OCI-LY1 (cell line): Measurements from ENCODE around the gene BCAN.

Experiments used
- H2AFZ ChIP-seq: fragments of 200-600 bp; sonication (generic), shearing (Covaris generic); 2 replicates; pipeline ENCODE4 v1.6.0; 2014; ENCODE audit warnings: antibody characterized with exemption, mild to moderate bottlenecking, low read length
- H3F3A ChIP-seq: fragments of 200-600 bp; sonication (generic), shearing (Covaris generic); 2 replicates; pipeline ENCODE4 v1.6.0; 2014; ENCODE audit warnings: mild to moderate bottlenecking, antibody characterized with exemption, low read length, moderate library complexity; ENCODE audit not compliant: insufficient read depth
- H3K27ac ChIP-seq: fragments of 200-600 bp; sonication (generic); 2 replicates; pipeline ENCODE4 v1.5.1; 2014; ENCODE audit warnings: low read length, mixed run types, mild to moderate bottlenecking, low read depth; ENCODE audit not compliant: poor library complexity, severe bottlenecking
- H3K27me3 ChIP-seq: fragments of 200-600 bp; sonication (generic); 2 replicates; pipeline ENCODE4 v1.6.0; 2014; ENCODE audit warnings: antibody characterized with exemption, mild to moderate bottlenecking, low read length, moderate library complexity; ENCODE audit not compliant: insufficient read depth
- H3K36me3 ChIP-seq: fragments of 200-600 bp; sonication (generic); 2 replicates; pipeline ENCODE4 v1.6.1; 2014; ENCODE audit warnings: mild to moderate bottlenecking, antibody characterized with exemption, low read length, moderate library complexity, mixed read lengths; ENCODE audit not compliant: insufficient read depth
- H3K4me1 ChIP-seq: fragments of 200-600 bp; sonication (generic); 2 replicates; pipeline ENCODE4 v1.5.1; 2014; ENCODE audit warnings: mild to moderate bottlenecking, low read length, moderate library complexity; ENCODE audit not compliant: insufficient read depth, severe bottlenecking
- H3K4me2 ChIP-seq: fragments of 200-600 bp; sonication (generic), shearing (Covaris generic); 2 replicates; pipeline ENCODE4 v1.6.1; 2014; ENCODE audit warnings: low read length
- H3K4me3 ChIP-seq: fragments of 200-600 bp; sonication (generic); 2 replicates; pipeline ENCODE4 v1.5.1; 2014; ENCODE audit warnings: low read length, low read depth, mild to moderate bottlenecking, mixed read lengths; ENCODE audit not compliant: poor library complexity, severe bottlenecking
- H3K79me2 ChIP-seq: fragments of 200-600 bp; shearing (Covaris generic); 2 replicates; pipeline ENCODE4 v1.6.1; 2016; ENCODE audit warnings: mixed run types, low read length, mixed read lengths; ENCODE audit not compliant: insufficient read depth
- H3K9ac ChIP-seq: fragments of 200-600 bp; sonication (generic), shearing (Covaris generic); 2 replicates; pipeline ENCODE4 v1.6.1; 2014; ENCODE audit warnings: mild to moderate bottlenecking, low read length, mixed read lengths
- H3K9me2 ChIP-seq: fragments of 200-600 bp; sonication (generic), shearing (Covaris generic); 2 replicates; pipeline ENCODE4 v1.6.1; 2014; ENCODE audit warnings: low read depth, mild to moderate bottlenecking, low read length, mixed read lengths
- H3K9me3 ChIP-seq: fragments of 200-600 bp; shearing (Covaris generic); 2 replicates; pipeline ENCODE4 v1.6.1; 2014; ENCODE audit warnings: low read length, mixed read lengths
- H4K20me1 ChIP-seq: fragments of 200-600 bp; sonication (generic), shearing (Covaris generic); 2 replicates; pipeline ENCODE4 v1.6.0; 2016; ENCODE audit warnings: mild to moderate bottlenecking, low read length; ENCODE audit not compliant: insufficient read depth
- EZH2 ChIP-seq: fragments of 200-600 bp; sonication (generic), shearing (Covaris generic); IDR thresholded peaks from 2 replicates; pipeline ENCODE4 v1.8.0; 2017; ENCODE audit warnings: borderline replicate concordance, mixed run types, mild to moderate bottlenecking, antibody characterized with exemption, low read length, moderate library complexity, mixed read lengths
- TF ChIP-seq, protein P1 (sequence below): fragments of 200-600 bp; sonication (generic), shearing (Covaris generic); IDR thresholded peaks from 2 replicates; pipeline ENCODE4 v1.5.1; 2017; ENCODE audit warnings: mild to moderate bottlenecking, antibody characterized with exemption, low read length, moderate library complexity, mixed read lengths

BCAN gene

DNA sequence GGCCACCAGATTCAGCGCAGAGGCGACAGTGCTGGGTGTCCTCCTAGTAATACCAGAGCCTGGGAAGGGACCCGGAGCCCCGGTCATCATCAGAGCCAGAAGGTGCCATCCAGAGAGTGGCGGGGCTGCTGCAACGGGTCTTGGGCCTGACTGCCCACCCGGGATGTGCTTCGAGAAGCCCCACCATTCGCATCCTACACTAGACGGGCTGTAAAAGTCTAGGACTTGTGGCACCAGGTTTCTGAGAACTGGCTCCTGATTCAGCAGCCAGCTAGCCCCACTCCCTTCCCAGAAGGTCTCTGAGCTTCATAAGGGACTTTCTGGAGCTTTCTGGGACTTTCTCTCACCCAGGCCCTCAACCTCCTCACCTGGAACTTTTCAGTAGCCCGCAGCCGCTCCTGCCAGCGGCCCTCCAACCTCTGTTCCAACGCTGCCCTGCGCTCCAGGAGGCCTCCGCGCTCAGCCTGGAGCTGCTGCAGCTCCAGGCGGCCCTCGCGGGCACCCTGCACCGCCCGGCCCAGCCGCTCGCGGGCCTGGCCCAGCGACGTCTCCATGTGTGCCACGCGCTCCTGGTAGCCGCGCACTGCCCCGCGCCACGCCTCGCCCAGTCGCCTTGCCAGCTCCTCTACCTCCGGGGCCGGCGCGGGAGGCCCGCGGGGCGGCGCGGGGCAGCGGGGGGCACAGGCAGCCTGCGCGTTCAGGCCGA is 34.4 kb downstream of the BCAN start:
- Histone ChIP-seq H3K9me3 (no peaks in the 10 kb centered on the region), H3K36me3 (no peaks in the 10 kb centered on the region), H3K4me1 (no peaks in the 10 kb centered on the region), H4K20me1 (no peaks in the 10 kb centered on the region), H3F3A (no peaks in the 10 kb centered on the region), H3K27me3 (peaks cover 11% of the 10 kb centered on the region), H3K27ac (no peak overlapping the region), H3K79me2 (no peaks in the 10 kb centered on the region), H3K4me3 (no peak overlapping the region), H3K9ac (no peak overlapping the region), H3K4me2 (no peak overlapping the region), H3K9me2 (no peaks in the 10 kb centered on the region), H2AFZ (no peak overlapping the region)
- TF ChIP-seq, protein P1, sequence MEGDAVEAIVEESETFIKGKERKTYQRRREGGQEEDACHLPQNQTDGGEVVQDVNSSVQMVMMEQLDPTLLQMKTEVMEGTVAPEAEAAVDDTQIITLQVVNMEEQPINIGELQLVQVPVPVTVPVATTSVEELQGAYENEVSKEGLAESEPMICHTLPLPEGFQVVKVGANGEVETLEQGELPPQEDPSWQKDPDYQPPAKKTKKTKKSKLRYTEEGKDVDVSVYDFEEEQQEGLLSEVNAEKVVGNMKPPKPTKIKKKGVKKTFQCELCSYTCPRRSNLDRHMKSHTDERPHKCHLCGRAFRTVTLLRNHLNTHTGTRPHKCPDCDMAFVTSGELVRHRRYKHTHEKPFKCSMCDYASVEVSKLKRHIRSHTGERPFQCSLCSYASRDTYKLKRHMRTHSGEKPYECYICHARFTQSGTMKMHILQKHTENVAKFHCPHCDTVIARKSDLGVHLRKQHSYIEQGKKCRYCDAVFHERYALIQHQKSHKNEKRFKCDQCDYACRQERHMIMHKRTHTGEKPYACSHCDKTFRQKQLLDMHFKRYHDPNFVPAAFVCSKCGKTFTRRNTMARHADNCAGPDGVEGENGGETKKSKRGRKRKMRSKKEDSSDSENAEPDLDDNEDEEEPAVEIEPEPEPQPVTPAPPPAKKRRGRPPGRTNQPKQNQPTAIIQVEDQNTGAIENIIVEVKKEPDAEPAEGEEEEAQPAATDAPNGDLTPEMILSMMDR = no peak
- TF ChIP-seq EZH2 = no peak

DNA sequence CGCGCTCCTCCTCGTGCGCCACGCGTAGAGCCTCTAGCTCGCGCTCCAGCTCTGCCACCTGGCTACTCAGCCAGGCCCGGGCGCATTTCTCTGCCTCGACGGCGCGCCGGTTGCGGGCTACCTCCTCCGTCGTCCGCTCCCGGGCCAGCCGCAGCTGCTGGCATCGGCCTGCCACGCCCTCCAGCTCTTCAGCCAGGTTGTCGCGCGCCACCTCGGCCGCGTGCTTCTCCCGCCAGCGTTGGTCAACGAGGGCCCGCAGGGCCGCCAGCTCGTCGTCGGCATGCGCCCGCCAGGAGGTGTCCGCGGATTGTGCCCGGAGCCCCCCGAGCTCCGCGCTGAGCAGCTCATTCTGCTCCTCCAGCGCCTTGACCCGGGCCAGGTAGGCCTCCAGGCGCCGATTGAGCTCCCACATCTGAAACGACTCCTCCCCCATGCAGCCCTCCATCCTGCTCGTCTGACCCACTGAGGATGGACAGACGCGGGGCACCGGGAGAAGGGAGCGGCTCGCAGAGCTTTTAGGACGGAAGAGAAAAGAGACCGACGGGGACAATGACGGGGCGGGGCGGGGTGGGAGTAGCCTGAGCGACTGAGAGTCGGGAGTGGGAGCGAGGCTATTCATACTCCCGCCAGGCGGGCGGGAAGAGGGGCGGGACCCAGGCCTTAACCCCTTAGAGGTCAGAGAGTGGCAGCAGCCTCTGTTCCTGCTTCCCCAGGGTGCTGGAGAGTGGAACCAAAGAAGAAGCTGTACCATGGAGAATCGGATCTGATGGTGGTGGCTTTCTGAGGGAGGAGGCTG is 35.1 kb downstream of the BCAN start, which contains the start of gene NES:
Gene NES, minus strand, starts transcription at position 588 of the 796 bp plus-strand sequence. Its CDS starts 143 bp downstream, at position 445.
- no peak for TF ChIP-seq EZH2
- TF ChIP-seq, protein P1 = no peak
- Histone ChIP-seq H3K79me2 (no peaks in the 10 kb centered on the region), H3K36me3 (no peaks in the 10 kb centered on the region), H4K20me1 (no peaks in the 10 kb centered on the region), H3K4me3 (no peak within 1 kb of the TSS), H3K27ac (no peak within 1 kb of the TSS), H3K4me2 (no peak within 1 kb of the TSS), H3K9me3 (no peaks in the 10 kb centered on the region), H3K4me1 (no peaks in the 10 kb centered on the region), H3K9ac (no peak within 1 kb of the TSS), H3F3A (no peaks in the 10 kb centered on the region), H2AFZ (no peak within 1 kb of the TSS), H3K9me2 (no peaks in the 10 kb centered on the region), H3K27me3 (peaks cover 13% of the 10 kb centered on the region)

DNA sequence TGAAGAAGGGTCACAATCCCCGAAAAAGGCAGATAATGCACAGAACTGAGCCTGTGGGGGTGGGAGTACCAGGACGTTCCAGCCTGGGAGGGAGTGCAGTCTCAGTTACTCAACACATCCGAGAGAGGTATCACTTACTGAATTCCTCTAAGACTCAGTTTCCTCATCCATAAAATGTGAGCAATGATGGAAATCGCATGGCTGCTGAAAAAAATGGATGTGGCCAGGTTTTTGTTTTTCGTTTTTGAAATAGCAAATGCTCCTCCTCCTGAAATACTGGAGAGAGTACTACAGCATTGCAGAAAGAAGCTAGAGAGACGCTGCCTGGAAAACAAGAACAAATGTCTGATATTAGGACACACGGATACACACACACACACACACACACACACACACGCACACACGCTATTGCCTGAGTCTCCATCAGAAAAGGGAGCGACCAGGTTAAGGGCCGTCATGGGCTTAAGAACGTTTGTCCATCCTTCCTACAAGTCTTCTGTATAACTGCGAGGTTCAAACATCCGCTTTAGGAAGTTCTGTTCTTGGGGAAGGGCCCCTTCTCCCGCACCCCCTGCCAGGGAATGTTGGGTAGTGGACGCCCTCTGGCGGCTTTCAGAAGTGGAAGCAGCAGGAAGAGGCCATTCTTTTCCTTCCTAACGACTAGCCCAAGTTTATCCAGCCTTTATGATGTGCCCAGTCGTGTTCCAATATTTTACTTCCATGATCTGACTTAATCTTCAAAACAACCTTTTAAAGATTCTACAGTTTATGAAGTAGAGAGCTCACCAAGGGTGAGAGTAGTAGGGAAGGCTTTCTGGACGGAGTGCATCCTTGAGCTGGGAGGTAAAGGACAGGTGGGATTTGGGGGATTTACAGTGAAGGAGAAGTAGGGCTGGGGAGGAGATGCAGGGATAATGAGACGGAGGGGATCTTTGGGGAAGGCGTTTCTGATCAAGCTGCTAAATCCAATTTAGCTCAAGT is 36.0 kb downstream of the BCAN start:
- no peak overlapping the region for H2AFZ ChIP-seq
- H3K36me3 ChIP-seq = no peaks in the 10 kb centered on the region
- no peaks in the 10 kb centered on the region for H3K9me2 ChIP-seq
- no peaks in the 10 kb centered on the region for H4K20me1 ChIP-seq
- no peaks in the 10 kb centered on the region for H3K4me1 ChIP-seq
- no peaks in the 10 kb centered on the region for H3K79me2 ChIP-seq
- no peaks in the 10 kb centered on the region for H3F3A ChIP-seq
- H3K4me2 ChIP-seq = no peak overlapping the region
- H3K9me3 ChIP-seq = no peaks in the 10 kb centered on the region
- peaks cover 13% of the 10 kb centered on the region for H3K27me3 ChIP-seq
- H3K9ac ChIP-seq = no peak overlapping the region
- TF ChIP-seq EZH2 = no peak
- TF ChIP-seq, protein P1 = peak; percentile 82
- no peak overlapping the region for H3K4me3 ChIP-seq
- H3K27ac ChIP-seq = no peak overlapping the region
